Daoy (cell line): Measurements from ENCODE around the gene KCNN4. TPM values are rescaled to one million over a fixed set of nuclear protein-coding genes. Genes with fewer than 3 reads are reported as not detected.
"Not testable (repeated sequence)": the region's sequence is repeated elsewhere in the genome, so short reads cannot be mapped to it uniquely, and the experiment has no call there.

Experiments used
- DNase-seq: peaks from one replicate; pipeline ENCODE4 v3.0.0-alpha.2; 2015; ENCODE audit warnings: low read depth
- total RNA-seq: library from RNA; depleted of rRNA; stranded (reverse); fragments of >200 nt; shearing (Covaris generic); gene quantifications from 2 replicates; pipeline ENCODE4 v1.2.3, GENCODE V29; 2014; rRNA removed

Gene KCNN4
- total RNA-seq, result 6.0 and 9.8 TPM in 2 replicates

DNA sequence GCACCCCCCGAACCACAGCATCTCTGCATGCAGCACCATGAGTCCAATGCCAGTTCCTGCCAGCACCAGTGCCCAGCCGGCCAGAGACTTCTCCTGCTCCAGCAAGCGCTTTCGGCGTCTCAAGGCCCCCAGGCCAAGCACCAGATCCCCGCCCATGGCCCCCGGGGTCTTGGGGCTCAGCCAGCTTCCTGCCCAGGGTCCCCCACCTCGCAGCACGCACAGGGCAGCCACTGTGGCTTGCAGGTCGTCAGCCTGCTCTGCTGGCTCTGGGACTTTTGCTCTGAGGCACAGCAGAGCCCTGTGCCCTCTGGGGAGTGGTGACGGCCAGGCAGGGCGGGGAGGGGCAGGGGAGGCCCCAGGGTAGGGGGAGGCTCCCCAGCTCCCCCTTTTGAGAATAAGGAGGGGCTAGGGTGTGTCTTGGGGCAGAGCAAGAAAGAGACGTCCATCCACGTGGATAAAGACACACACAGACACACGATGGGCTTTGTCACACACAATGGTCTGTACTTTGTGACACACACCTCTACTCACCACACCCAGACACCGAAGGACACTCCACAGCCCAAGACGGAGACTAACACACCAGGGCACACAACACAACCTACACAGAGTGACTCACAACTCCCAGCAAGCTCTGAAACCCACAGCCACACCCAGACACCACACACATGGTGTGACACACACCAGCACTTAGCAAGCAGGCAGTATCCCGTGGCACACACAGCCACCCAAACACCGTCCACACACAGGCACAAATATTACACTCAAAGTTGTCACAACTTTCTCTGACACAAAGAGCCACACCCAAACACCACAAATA lies at the start of gene KCNN4:
TSS of gene KCNN4 (minus strand) at position 268 of the 820 bp plus-strand sequence. CDS start at position 156, 112 bp downstream.
- DNase-seq, result peak; percentile 88

DNA sequence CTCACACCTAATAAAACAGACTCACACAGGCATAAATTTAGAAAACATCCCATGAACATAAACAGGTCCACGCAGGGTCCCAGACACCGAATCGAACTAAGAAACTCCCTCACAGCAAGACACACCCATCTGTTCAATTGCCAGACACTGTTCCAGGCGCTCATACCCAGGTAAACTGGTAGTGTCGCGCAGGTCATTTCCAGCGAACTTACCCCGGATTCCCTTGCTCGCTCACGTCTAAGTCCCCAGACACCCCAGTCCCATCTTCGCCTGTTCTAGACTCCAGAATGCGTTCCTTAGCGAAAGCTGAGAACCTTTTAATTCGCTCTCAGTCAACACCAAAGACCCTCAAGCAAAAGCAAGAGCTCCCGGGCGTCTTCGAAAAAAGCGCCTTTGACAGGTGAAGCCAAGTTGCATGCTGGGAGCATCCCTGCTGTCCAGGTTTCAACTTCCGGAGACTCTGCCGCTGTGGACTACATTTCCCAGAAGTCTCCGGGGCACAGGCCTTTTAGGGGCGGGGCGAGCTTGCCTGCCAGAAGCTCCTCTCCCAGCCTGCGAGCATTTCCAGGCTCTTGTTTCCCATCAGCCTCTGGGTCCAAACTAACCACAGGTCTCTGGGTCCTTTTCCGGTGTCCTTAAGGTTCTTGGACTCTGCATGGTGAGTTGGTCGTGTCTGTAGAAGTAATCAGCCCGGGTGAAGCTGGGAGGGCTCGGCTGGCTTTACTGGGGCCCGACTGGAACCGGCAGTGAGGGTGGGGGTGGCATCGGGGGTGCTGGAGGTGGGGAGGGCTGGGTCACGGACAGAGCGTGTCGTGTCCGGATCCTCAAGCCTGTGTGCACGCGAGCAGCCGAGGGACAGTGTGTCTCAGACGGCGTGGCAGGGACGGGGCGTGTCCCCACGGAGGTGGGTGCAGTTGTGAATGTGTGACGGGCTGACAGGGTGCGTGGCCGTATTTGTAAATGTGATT lies 46.3 kb upstream of the KCNN4 start, which contains the start of gene ZNF283:
TSS of gene ZNF283 (plus strand) at position 535 of the 968 bp plus-strand sequence. CDS start 6,184 bp downstream, outside the sequence.
- peak; percentile 92 for DNase-seq

DNA sequence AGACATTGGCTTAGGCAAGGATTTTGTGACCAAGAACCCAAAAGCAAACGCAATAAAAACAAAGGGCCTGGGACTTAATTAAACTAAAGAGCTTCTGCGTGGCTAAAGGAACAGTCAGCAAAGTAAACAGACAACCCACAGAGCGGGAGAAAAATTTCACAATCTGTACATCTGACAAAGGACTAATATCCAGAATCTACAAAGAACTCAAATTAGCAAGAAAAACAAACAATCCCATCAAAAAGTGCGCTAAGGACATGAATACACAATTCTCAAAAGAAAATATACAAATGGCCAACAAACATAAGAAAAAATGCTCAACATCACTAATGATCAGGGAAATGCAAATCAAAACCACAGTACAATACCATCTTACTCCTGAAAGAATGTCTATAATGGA lies 43.8 kb upstream of the KCNN4 start:
- DNase-seq, result not testable (repeated sequence)

DNA sequence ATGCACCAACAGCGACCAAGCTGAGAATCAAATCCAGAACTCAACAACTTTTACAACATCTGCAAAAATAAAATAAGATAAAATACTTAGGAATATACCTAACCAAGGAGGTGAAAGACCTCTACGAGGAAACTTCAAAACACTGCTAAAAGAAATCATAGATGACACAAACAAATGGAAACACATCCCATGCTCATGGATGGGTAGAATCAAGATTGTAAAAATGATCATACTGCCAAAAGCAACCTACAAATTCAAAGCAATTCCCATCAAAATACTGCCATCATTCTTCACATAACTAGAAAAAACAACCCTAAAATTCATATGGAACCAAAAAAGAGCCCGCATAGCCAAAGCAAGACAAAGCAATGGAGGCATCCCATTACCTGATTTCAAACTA lies 43.1 kb upstream of the KCNN4 start:
- DNase-seq, result not testable (repeated sequence)

DNA sequence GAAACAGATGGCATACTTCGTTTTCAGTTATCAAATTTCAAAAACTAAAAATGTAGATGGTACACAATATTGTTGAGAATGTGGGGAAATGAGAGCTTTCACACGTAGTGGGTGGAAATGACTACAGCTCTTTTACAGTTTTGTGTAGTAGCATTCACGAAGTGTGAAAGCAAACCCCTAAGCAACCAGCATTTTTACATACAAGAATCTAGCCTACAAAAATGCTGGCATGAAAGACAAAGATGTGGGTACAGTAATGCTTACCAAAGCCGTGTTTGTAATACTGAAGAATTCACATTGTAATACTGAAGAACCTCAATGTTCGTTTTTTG lies 40.1 kb upstream of the KCNN4 start:
- DNase-seq, result no peak

DNA sequence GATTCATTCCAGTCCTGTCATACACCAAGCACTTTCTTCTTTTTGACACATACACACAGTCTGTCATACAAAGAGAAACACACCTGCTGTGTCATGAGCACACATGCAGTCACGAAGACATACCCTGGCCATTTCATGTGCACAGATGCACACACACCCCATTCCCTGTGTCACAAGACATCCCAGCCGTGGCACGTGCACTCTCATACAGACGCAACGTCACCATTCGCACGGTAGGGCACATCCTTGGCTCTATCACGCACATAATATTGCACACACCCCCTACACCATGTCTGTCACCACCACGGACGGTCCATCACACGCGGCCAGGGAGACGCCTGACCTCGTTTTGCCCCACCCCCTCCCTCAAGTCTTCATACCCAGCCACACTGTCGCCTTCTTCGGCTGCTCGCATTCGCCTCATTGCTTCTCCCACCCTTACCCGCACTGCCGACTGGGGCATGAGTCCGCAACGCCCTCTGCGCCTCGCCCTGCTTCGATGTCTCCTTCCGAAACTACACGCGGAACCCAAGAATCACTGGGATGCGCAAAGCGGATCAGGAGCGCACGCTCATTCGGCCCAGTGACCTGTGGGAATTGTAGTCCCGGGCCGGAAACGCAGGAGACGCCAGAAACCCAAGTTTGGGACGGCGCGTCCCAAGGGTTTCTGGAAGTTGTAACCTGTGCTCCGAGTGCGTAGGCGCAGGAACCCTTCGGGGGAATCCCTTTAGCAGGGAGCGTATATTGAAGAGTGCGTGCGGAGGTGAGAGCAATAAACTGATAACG lies 39.5 kb upstream of the KCNN4 start:
- peak; percentile 72 for DNase-seq

DNA sequence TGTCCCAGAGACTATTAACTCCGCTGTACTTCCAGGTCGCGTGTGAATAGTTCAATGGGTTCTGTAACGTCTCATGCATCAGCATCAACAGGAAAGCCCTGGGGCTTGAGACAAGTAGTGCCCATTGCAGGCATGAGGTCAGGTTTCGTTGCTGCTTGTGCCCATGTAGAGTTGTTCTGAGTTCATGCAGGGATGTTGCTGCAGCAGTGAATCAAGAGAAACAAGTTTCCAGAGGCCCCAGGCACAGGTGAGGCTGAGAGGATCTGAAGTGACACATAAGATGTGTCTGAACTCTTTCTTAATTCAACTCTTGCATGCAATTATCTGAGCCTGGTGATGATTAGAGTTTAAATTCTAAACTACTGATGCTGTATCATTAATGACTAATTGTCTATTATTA lies 37.7 kb upstream of the KCNN4 start:
- no peak for DNase-seq

DNA sequence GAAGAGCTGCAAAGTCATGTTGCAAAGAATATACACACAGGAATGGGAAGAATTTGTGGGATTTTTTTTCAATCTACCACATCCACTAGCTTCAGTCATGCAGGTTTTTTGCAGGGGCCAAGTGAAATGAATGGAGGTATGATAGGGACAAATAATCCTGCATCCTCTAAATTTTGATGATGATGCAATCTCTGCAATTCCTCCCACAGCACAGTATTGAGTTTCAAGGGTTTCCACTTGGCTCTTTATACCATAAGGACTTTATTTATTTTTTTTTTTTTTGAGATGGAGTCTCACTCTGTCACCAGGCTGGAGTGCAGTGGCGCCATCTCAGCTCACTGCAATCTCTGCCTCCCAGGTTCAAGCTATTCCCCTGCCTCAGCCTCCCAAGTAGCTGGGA lies 36.7 kb upstream of the KCNN4 start:
- DNase-seq, result not testable (repeated sequence)

DNA sequence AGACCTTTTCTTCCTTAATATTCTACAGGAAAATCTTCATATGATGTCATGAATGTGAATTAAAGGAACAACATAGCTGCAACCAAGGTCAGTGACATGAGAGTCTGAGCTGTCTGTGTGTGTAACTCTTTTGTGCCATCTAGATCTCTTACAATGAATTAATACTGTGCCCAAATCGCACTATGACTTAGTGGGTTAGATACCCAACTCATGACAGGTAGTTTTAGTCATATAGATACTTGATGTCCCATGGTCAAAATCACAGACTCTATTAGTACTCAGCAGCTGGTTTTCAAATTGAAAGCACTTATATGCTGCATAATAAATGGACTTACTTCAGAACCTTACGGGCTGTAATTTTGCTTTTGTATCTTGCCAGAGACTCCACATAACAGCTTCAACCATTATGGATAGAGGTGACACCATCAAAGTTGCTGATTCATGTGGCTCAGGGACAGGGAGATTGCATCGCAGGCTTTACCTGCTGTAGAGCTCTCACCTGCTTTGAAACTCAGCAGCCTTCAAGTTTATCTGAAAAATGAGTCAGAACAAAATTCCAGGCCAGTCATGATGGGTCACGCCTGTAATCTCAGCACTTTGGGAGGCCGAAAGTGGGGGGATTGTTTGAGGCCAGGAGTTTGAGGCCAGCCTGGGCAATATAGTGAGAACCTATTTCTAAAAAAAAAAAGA lies 34.0 kb upstream of the KCNN4 start:
- no peak for DNase-seq

DNA sequence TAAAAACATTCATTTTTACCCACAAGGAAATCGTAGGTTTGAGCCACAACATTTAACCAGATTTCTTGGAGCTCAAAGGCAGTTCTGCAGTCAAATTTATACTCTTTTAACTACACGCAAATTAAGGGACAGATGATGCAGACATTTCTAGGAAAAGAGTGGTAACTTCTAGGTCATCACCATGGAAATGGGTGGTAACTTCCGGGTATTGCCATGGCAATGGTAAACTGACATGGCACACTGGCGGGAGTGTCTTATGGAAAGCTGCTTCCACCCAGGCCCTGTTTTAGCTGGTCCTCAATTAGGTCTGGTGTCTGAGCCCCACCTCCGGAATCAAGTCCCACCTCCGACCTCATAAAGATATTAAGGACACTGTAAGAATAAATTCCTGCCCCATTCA lies 31.9 kb upstream of the KCNN4 start:
- no peak for DNase-seq

DNA sequence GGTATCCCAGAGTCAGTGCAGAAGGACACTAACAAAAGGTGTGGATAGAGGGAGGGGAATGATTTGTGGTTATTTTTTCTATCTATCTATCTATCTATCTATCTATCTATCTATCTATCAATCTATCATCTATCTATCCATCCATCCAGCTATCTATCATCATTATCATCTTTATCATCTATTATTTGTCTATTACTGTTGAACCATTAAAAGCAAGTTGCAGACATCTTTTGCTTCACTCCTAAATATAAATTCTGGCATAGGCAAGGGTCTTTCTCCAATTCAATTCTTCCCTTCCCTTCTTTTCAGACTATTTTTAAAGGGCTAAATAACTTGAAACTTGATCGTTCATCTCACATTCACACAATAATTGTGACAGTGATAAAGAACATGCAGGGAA lies 31.5 kb upstream of the KCNN4 start:
- DNase-seq, result no peak

DNA sequence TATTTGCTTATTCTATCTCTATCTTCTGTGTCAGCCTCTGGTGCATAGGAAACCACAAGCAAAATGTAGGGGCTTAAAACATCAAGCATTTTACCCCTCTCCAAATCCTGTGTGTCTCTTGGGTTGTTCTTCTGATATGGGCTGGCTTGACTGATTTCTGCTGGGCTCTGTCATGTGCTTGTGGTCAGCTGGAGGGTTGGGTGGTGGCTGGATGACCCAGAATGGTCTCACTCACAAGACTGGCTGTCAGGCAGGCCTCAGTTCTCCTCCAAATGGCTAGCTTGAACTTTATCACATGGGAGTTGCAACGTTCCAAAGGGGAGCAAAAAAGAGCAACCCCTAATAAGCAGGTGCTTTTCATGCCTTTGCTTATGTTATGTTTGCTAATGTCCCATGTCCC lies 31.1 kb upstream of the KCNN4 start:
- DNase-seq, result no peak

DNA sequence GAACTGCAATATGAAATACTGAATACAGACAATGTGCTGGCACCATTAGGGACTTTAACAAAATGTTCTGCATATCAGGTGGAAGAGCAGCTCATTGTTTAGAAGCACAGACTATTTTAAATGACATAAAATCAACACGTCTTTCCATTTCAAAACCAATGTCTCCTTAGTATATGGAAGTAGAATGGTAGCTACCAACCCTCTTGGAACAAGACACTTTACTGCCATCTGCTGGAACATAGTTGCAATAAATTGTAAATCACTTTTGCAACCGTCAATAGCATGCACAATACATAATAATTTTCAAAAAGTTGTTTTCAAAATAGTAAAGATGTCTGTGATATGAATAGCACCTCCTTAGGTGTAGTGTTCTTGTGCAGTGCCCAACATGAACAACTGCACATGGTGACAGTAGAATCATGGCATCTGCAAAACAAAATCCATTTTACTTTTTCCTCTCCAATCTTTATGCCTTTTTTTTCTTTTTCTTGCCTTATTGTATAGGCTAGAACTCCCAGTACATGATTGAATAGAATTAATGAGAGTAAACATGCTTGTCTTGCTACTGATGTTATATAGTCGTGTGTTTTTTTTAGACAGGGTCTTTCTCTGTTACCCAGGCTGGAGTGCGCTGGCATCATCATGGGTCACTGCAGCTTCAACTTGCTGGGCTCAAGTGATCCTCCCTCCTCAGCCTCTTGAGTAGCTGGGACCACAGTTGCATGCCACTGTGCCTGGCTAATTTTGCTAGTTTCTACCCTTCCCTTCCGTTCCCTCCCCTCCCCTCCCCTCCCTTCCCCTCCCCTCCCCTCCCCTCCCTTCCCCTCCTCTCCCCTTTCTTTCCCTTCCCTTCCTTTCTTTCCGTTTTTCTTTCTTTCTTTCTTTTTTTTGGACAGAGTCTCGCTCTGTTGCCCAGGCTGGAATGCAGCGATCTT lies 29.3 kb upstream of the KCNN4 start:
- peak; percentile 46 for DNase-seq

DNA sequence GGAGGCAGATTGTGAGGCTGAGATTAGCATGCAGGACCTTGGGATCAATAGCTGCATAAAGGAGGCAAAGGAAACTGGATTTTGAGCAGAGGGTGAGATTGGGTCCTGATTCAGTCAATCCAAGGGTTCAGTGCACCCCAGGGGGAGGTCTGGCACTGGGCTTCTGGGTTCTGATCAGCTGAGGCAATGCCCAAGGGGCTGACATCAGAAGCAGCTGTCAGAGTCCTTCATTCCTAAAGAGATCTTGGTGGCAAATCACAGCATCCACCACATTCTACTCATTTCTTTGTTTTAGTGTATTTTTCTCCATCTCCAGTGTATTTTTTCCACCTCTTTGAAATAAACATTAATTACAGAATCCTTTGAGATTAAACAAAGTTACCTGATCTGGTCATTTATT lies 26.9 kb upstream of the KCNN4 start:
- no peak for DNase-seq

DNA sequence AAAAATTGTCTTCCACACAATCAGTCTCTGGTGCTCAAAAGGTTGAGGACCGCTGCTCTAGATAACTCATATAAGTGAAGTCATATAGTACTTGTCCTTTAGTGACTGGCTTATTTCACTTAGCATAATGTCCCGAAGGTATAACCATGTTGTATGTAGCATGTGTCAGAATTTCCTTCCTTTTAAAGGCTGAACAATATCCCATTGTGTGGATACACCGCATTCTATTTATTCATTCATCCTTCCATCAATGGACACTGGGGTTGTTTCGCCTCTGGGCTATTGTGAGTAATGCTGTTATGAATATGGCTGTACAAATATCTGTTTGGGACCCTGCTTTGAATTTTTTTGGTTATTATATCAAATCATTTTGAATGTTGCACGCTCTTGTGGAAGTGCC lies 26.1 kb upstream of the KCNN4 start:
- no peak for DNase-seq

DNA sequence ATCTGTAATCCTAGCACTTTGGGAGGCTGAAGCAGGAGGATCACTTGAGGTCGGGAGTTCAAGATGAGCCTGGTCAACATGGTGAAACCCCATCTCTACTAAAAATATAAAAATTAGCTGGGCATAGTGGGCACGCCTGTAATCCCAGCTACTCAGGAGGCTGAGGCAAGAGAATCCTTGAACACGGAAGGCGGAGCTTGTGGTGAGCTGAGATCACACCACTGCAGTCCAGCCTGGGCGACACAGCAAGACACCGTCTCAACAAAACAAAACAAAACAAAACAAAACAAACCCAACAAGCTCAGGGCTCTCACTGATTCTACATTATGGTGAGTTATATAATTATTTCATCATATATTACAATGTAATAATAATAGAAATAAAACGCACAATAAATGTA lies 25.6 kb upstream of the KCNN4 start:
- not testable (repeated sequence) for DNase-seq

DNA sequence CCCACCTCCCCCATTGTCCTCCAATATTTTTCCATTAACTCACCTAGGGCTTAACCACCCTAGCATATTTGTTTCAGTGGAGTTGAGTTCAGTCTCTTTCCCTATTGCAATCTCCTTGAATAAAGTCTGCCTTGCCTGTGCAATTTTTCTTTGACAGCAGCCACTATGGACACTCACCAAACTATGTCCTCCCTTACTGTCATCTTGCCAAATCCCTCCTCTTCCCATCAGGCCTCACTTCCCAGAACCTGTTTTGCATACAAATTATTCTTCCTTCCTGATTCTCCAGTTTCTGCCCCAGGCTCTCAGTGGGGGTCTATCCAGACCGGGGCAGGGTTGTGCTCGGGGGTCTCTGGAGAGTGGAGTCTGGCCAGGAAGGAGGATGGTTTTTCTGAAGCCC lies 23.7 kb upstream of the KCNN4 start:
- DNase-seq, result no peak

DNA sequence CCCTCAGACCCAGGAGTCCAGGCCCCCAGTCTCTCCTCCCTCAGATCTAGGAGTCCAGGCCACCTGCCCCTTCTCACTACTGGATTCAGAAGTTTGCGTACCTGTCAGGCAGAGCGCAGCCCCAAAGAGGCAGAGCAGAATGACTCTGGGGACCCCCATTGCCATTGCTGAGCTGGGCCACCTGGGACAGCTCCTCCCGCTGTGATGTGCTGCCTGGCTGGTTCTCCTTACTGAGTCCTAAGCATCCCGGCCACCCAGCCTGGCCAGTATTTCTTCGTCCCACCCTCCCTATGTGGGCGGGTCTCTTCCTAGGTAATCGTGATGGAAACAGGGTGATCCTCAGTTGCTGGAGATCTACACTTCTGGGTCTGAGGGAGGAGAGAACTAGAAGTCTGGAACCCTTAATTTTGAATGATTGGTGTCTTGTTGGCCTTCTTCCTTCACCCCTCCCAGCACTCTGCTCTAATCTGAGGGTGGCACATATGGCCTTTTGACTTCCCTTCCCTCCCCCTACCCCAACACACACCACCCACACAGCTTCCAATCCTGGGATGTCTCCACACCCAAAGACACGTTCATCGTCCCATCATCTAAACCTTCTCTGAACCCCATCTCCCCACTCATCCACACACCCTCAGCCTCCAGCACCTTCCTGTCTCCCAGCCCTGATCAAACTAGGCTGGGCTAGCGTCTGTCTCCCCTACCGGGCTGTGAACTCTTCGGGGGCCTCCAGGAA lies 21.6 kb upstream of the KCNN4 start, which contains the start of gene LYPD5:
TSS of gene LYPD5 (minus strand) at position 232 of the 736 bp plus-strand sequence. CDS start at position 165, 67 bp downstream.
- DNase-seq, result no peak

DNA sequence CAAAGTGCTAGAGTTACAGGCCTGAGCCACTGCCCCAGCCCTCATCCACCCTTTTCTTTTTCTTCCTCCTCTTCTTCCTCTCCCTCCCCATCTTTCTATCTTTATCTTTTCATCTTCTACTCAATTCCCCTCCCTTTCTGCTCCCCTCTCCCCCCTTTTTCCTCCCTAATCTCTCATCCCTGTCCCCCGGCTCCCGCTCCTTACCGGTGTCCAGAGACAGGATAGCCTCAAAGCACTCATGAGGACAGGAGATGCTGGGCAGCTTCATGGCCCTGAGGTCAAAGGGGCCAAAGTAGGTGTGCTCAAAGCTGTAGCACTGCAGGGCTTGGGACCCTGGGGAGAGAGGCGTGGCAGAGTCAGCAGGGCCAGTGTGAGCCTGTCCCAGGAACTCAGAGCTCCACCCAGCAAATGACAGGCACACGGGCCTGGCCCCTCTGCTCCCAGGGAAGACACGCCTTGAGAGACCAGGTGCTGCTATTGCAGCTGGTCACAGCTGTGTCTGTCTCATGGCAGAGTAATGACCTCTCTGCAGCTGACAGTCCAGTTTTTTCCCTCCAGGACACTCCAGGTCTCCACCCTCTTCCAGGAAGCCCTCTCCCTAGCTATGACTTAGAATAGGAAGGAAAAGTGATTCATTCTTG lies 18.8 kb upstream of the KCNN4 start:
- DNase-seq, result no peak
